OCI-LY1 (cell line): ENCODE results near the gene ITSN2.

Experiments
- H2AFZ ChIP-seq: fragments of 200-600 bp; sonication (generic), shearing (Covaris generic); 2 replicates; pipeline ENCODE4 v1.6.0; 2014; ENCODE audit warnings: antibody characterized with exemption, mild to moderate bottlenecking, low read length
- H3F3A ChIP-seq: fragments of 200-600 bp; sonication (generic), shearing (Covaris generic); 2 replicates; pipeline ENCODE4 v1.6.0; 2014; ENCODE audit warnings: mild to moderate bottlenecking, antibody characterized with exemption, low read length, moderate library complexity; ENCODE audit not compliant: insufficient read depth
- H3K27ac ChIP-seq: fragments of 200-600 bp; sonication (generic); 2 replicates; pipeline ENCODE4 v1.5.1; 2014; ENCODE audit warnings: low read length, mixed run types, mild to moderate bottlenecking, low read depth; ENCODE audit not compliant: poor library complexity, severe bottlenecking
- H3K27me3 ChIP-seq: fragments of 200-600 bp; sonication (generic); 2 replicates; pipeline ENCODE4 v1.6.0; 2014; ENCODE audit warnings: antibody characterized with exemption, mild to moderate bottlenecking, low read length, moderate library complexity; ENCODE audit not compliant: insufficient read depth
- H3K36me3 ChIP-seq: fragments of 200-600 bp; sonication (generic); 2 replicates; pipeline ENCODE4 v1.6.1; 2014; ENCODE audit warnings: mild to moderate bottlenecking, antibody characterized with exemption, low read length, moderate library complexity, mixed read lengths; ENCODE audit not compliant: insufficient read depth
- H3K4me1 ChIP-seq: fragments of 200-600 bp; sonication (generic); 2 replicates; pipeline ENCODE4 v1.5.1; 2014; ENCODE audit warnings: mild to moderate bottlenecking, low read length, moderate library complexity; ENCODE audit not compliant: insufficient read depth, severe bottlenecking
- H3K4me2 ChIP-seq: fragments of 200-600 bp; sonication (generic), shearing (Covaris generic); 2 replicates; pipeline ENCODE4 v1.6.1; 2014; ENCODE audit warnings: low read length
- H3K4me3 ChIP-seq: fragments of 200-600 bp; sonication (generic); 2 replicates; pipeline ENCODE4 v1.5.1; 2014; ENCODE audit warnings: low read length, low read depth, mild to moderate bottlenecking, mixed read lengths; ENCODE audit not compliant: poor library complexity, severe bottlenecking
- H3K79me2 ChIP-seq: fragments of 200-600 bp; shearing (Covaris generic); 2 replicates; pipeline ENCODE4 v1.6.1; 2016; ENCODE audit warnings: mixed run types, low read length, mixed read lengths; ENCODE audit not compliant: insufficient read depth
- H3K9ac ChIP-seq: fragments of 200-600 bp; sonication (generic), shearing (Covaris generic); 2 replicates; pipeline ENCODE4 v1.6.1; 2014; ENCODE audit warnings: mild to moderate bottlenecking, low read length, mixed read lengths
- H3K9me2 ChIP-seq: fragments of 200-600 bp; sonication (generic), shearing (Covaris generic); 2 replicates; pipeline ENCODE4 v1.6.1; 2014; ENCODE audit warnings: low read depth, mild to moderate bottlenecking, low read length, mixed read lengths
- H3K9me3 ChIP-seq: fragments of 200-600 bp; shearing (Covaris generic); 2 replicates; pipeline ENCODE4 v1.6.1; 2014; ENCODE audit warnings: low read length, mixed read lengths
- H4K20me1 ChIP-seq: fragments of 200-600 bp; sonication (generic), shearing (Covaris generic); 2 replicates; pipeline ENCODE4 v1.6.0; 2016; ENCODE audit warnings: mild to moderate bottlenecking, low read length; ENCODE audit not compliant: insufficient read depth
- EZH2 ChIP-seq: fragments of 200-600 bp; sonication (generic), shearing (Covaris generic); IDR thresholded peaks from 2 replicates; pipeline ENCODE4 v1.8.0; 2017; ENCODE audit warnings: borderline replicate concordance, mixed run types, mild to moderate bottlenecking, antibody characterized with exemption, low read length, moderate library complexity, mixed read lengths
- TF ChIP-seq, protein P1 (sequence below): fragments of 200-600 bp; sonication (generic), shearing (Covaris generic); IDR thresholded peaks from 2 replicates; pipeline ENCODE4 v1.5.1; 2017; ENCODE audit warnings: mild to moderate bottlenecking, antibody characterized with exemption, low read length, moderate library complexity, mixed read lengths

Gene ITSN2

DNA sequence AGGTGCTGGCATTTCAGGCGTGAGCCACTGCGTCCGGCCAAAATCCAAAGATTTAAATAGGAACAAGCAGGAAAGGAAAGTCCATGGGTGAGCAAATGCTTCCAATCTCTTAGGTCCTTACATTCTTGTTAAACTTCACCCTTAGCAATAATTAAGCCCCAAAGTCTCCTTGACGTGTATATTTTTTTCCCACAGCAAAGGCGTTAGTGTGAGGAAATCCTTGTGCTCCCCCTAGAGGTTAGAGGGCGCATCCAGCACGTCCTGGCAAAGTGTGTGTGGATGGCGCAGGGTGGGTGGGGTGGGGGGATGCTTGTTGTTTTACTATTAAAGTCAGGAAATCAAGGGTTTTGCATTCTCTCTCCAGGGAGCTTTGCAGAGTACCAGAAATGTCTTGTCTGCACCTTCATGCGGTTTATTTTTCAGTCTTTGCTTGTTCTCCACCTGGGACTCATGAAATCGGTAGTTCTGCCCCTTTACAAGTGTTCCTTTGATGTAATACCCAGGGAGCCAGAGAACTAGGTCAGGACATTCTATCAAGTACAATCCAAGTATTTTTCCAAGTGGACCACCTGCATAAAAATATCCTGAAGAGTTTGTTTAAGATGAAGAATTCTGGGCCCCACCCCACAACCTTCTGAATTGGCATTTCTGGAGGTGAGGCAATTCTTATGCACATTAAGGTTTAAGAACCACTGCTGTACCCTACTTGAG is 22.2 kb upstream of the ITSN2 start:
- H3K9me2 ChIP-seq: no peaks in the 10 kb centered on the region
- peak overlapping the region; percentile 8; the same call in 1 of the 2 replicates for H3K4me2 ChIP-seq
- H3K4me1 ChIP-seq: no peaks in the 10 kb centered on the region
- no peak overlapping the region for H2AFZ ChIP-seq
- H3K4me3 ChIP-seq: no peak overlapping the region
- no peaks in the 10 kb centered on the region for H3K36me3 ChIP-seq
- no peaks in the 10 kb centered on the region; the same call in 1 of the 2 replicates for H3F3A ChIP-seq
- H3K79me2 ChIP-seq: no peaks in the 10 kb centered on the region
- H3K9ac ChIP-seq: no peak overlapping the region
- TF ChIP-seq, protein P1, sequence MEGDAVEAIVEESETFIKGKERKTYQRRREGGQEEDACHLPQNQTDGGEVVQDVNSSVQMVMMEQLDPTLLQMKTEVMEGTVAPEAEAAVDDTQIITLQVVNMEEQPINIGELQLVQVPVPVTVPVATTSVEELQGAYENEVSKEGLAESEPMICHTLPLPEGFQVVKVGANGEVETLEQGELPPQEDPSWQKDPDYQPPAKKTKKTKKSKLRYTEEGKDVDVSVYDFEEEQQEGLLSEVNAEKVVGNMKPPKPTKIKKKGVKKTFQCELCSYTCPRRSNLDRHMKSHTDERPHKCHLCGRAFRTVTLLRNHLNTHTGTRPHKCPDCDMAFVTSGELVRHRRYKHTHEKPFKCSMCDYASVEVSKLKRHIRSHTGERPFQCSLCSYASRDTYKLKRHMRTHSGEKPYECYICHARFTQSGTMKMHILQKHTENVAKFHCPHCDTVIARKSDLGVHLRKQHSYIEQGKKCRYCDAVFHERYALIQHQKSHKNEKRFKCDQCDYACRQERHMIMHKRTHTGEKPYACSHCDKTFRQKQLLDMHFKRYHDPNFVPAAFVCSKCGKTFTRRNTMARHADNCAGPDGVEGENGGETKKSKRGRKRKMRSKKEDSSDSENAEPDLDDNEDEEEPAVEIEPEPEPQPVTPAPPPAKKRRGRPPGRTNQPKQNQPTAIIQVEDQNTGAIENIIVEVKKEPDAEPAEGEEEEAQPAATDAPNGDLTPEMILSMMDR: peak; percentile 70
- TF ChIP-seq EZH2: no peak
- no peak overlapping the region for H3K27ac ChIP-seq
- no peaks in the 10 kb centered on the region for H3K27me3 ChIP-seq
- no peaks in the 10 kb centered on the region for H4K20me1 ChIP-seq
- no peaks in the 10 kb centered on the region for H3K9me3 ChIP-seq

DNA sequence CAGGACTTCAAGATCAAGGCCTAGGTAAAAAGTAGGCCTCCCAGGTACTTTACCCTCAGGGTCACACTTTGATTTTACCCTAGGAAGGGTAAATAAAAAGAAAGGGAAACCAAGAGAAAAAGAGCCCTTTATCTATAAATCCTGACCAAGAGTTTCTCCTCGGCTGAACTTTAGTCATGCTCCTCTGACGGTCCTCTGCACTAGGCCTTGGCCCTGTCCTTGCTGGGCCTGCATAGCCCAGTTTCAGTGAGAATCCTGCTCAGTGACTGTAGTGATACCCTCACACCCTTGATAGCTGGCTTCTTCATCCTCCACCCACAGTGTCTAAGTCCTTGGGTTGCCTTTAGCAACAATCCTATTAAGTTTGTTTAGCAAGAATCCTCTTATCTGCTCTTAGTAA is 20.5 kb upstream of the ITSN2 start:
- no peak overlapping the region for H3K9ac ChIP-seq
- no peaks in the 10 kb centered on the region for H4K20me1 ChIP-seq
- H3K36me3 ChIP-seq: no peaks in the 10 kb centered on the region
- no peak overlapping the region for H2AFZ ChIP-seq
- H3K79me2 ChIP-seq: no peaks in the 10 kb centered on the region
- no peaks in the 10 kb centered on the region for H3K9me3 ChIP-seq
- TF ChIP-seq EZH2: no peak
- TF ChIP-seq, protein P1: no peak
- no peaks in the 10 kb centered on the region for H3K27me3 ChIP-seq
- H3F3A ChIP-seq: no peaks in the 10 kb centered on the region; the same call in 1 of the 2 replicates
- no peak overlapping the region for H3K4me3 ChIP-seq
- H3K4me2 ChIP-seq: no peak overlapping the region
- no peaks in the 10 kb centered on the region for H3K9me2 ChIP-seq
- H3K27ac ChIP-seq: no peak overlapping the region
- H3K4me1 ChIP-seq: no peaks in the 10 kb centered on the region

DNA sequence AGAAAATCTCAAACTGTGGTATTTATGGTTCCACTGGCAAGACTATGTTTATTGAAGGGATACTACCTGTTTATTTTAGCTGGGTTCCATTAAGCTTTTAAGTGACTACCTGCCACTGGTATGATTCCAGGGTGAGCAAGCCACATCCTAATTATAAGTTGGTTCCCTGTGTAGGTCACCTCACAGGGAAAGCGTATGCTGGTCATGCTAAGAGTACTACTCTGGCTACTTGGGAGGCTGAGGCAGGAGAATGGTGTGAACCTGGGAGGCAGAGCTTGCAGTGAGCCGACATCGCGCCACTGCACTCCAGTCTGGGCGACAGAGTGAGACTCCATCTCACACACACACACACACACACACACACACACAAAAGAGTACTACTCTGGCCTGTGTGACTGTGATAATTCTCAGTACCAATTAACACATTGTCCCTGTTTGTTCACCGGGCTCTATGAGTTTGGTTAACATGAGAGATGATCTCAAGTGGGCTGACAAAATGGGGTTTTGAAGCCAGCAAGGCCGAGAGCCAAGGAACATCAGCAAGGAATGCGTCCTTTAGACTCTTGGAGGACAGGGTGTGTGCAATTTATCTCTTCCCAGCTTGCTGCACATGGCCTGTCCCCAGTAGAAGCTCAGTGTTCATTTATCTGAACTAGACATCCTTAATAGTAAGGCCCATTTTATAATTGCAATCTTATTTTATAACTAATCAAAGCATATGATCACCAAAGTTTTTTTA is 15.2 kb upstream of the ITSN2 start:
- Histone ChIP-seq H3K27ac (no peak overlapping the region), H3F3A (no peaks in the 10 kb centered on the region; the same call in 1 of the 2 replicates), H3K9me3 (no peaks in the 10 kb centered on the region), H3K4me3 (no peak overlapping the region), H3K4me1 (no peaks in the 10 kb centered on the region), H3K27me3 (no peaks in the 10 kb centered on the region), H3K9me2 (no peaks in the 10 kb centered on the region), H3K4me2 (no peak overlapping the region), H3K36me3 (no peaks in the 10 kb centered on the region), H3K9ac (no peak overlapping the region), H2AFZ (no peak overlapping the region), H3K79me2 (no peaks in the 10 kb centered on the region), H4K20me1 (no peaks in the 10 kb centered on the region)
- TF ChIP-seq, protein P1: no peak
- TF ChIP-seq EZH2: no peak
